Loucy (cell line): ENCODE data around the gene ANAPC15.

Source experiments
- H2AFZ ChIP-seq: fragments of 200-600 bp; sonication (generic); 2 replicates; pipeline ENCODE4 v1.6.0; 2016; ENCODE audit warnings: antibody characterized with exemption, mild to moderate bottlenecking, low read length, moderate library complexity
- H3F3A ChIP-seq: fragments of 200-600 bp; 2 replicates; pipeline ENCODE4 v1.6.0; 2016; ENCODE audit warnings: antibody characterized with exemption, low read depth, mild to moderate bottlenecking
- H3K27me3 ChIP-seq: fragments of 200-600 bp; sonication (generic); 2 replicates; pipeline ENCODE4 v1.6.1; 2014; ENCODE audit warnings: low read length, mild to moderate bottlenecking; ENCODE audit not compliant: insufficient read depth, poor library complexity, severe bottlenecking
- H3K36me3 ChIP-seq: fragments of 200-600 bp; sonication (generic); 2 replicates; pipeline ENCODE4 v1.6.1; 2016; ENCODE audit warnings: low read length; ENCODE audit not compliant: insufficient read depth
- H3K4me1 ChIP-seq: fragments of 200-600 bp; sonication (generic); 2 replicates; pipeline ENCODE4 v1.5.1; 2014; ENCODE audit warnings: low read length, mild to moderate bottlenecking; ENCODE audit not compliant: insufficient read depth, poor library complexity, severe bottlenecking
- H3K4me2 ChIP-seq: fragments of 200-600 bp; sonication (generic); 2 replicates; pipeline ENCODE4 v1.6.0; 2014; ENCODE audit warnings: antibody characterized with exemption, low read length, low read depth, mild to moderate bottlenecking; ENCODE audit not compliant: poor library complexity, severe bottlenecking
- H3K4me3 ChIP-seq: fragments of 200-600 bp; sonication (generic); 2 replicates; pipeline ENCODE4 v1.5.1; 2014; ENCODE audit warnings: low read length, mild to moderate bottlenecking, mixed read lengths; ENCODE audit not compliant: poor library complexity, severe bottlenecking
- H3K79me2 ChIP-seq: fragments of 200-600 bp; sonication (generic); 2 replicates; pipeline ENCODE4 v1.6.1; 2014; ENCODE audit warnings: low read length; ENCODE audit not compliant: insufficient read depth
- H3K9ac ChIP-seq: fragments of 200-600 bp; sonication (generic); 2 replicates; pipeline ENCODE4 v1.6.0; 2014; ENCODE audit warnings: mild to moderate bottlenecking, low read depth, low read length, moderate library complexity; ENCODE audit not compliant: poor library complexity, severe bottlenecking
- H3K9me2 ChIP-seq: fragments of 200-600 bp; sonication (generic); replicated peaks from 2 replicates; pipeline ENCODE4 v1.6.1; 2016; ENCODE audit warnings: low read depth, low read length, mixed read lengths
- H3K9me3 ChIP-seq: fragments of 200-600 bp; sonication (generic); 2 replicates; pipeline ENCODE4 v1.6.1; 2014; ENCODE audit warnings: mild to moderate bottlenecking, antibody characterized with exemption, low read length, low read depth; ENCODE audit not compliant: insufficient read depth
- H4K20me1 ChIP-seq: fragments of 200-600 bp; sonication (generic); 2 replicates; pipeline ENCODE4 v1.6.0; 2014; ENCODE audit warnings: antibody characterized with exemption, low read length, mild to moderate bottlenecking; ENCODE audit not compliant: insufficient read depth, poor library complexity, severe bottlenecking
- EZH2phosphoT487 ChIP-seq: fragments of 200-600 bp; IDR thresholded peaks from 2 replicates; pipeline ENCODE4 v1.6.1; 2018; ENCODE audit warnings: antibody characterized with exemption, mild to moderate bottlenecking, moderate library complexity, borderline replicate concordance
- TF ChIP-seq, protein P1 (sequence below): fragments of 200-600 bp; sonication (generic); conservative IDR thresholded peaks from 2 replicates; pipeline ENCODE4 v1.5.1; 2014; ENCODE audit warnings: mild to moderate bottlenecking, antibody characterized with exemption, low read length

ANAPC15 gene

DNA sequence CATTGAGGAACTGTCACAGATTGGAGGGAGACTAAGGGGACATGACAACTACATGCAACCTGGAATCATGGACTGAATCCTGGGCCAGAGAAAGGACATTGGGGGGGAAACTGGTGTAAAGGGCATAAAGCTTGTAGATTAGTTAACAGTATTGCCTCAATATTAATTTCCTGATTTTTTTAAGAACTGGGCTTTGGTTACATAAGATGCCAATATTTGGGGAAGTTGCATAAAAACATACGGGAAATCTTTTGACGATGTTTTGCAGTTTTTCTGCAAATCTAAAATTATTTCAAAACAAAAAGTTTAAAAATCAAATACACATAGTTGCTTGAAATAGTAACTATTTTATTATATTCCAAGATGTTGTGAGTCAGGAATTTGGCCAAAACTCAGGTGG is 20.2 kb upstream of the ANAPC15 start:
- Histone ChIP-seq H3K4me1 (no peaks in the 10 kb centered on the region), H3K36me3 (no peaks in the 10 kb centered on the region), H3K79me2 (no peaks in the 10 kb centered on the region), H3K4me3 (no peak overlapping the region), H4K20me1 (no peaks in the 10 kb centered on the region), H3K4me2 (no peak overlapping the region), H3K27me3 (no peaks in the 10 kb centered on the region), H3K9ac (no peak overlapping the region), H3K9me2 (no peaks in the 10 kb centered on the region), H3K9me3 (peaks cover 5% of the 10 kb centered on the region; the same call in 1 of the 2 replicates), H3F3A (no peaks in the 10 kb centered on the region), H2AFZ (no peak overlapping the region)
- TF ChIP-seq EZH2phosphoT487, result no peak
- TF ChIP-seq, protein P1, sequence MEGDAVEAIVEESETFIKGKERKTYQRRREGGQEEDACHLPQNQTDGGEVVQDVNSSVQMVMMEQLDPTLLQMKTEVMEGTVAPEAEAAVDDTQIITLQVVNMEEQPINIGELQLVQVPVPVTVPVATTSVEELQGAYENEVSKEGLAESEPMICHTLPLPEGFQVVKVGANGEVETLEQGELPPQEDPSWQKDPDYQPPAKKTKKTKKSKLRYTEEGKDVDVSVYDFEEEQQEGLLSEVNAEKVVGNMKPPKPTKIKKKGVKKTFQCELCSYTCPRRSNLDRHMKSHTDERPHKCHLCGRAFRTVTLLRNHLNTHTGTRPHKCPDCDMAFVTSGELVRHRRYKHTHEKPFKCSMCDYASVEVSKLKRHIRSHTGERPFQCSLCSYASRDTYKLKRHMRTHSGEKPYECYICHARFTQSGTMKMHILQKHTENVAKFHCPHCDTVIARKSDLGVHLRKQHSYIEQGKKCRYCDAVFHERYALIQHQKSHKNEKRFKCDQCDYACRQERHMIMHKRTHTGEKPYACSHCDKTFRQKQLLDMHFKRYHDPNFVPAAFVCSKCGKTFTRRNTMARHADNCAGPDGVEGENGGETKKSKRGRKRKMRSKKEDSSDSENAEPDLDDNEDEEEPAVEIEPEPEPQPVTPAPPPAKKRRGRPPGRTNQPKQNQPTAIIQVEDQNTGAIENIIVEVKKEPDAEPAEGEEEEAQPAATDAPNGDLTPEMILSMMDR, result no peak

- no peaks in the 10 kb centered on the region for H3K4me1 ChIP-seq
- H3K36me3 ChIP-seq, result no peaks in the 10 kb centered on the region
- H3K9ac ChIP-seq, result no peak overlapping the region
- no peak overlapping the region for H3K4me2 ChIP-seq
- H3K9me2 ChIP-seq, result no peaks in the 10 kb centered on the region
- no peaks in the 10 kb centered on the region for H3K27me3 ChIP-seq
- no peaks in the 10 kb centered on the region for H4K20me1 ChIP-seq
- H2AFZ ChIP-seq, result no peak overlapping the region
- no peaks in the 10 kb centered on the region for H3F3A ChIP-seq
- peaks cover 14% of the 10 kb centered on the region; the same call in 1 of the 2 replicates for H3K9me3 ChIP-seq
- TF ChIP-seq, protein P1, result no peak
- TF ChIP-seq EZH2phosphoT487, result no peak
- no peak overlapping the region for H3K4me3 ChIP-seq
- H3K79me2 ChIP-seq, result no peaks in the 10 kb centered on the region
These were observed 16.9 kb upstream of the ANAPC15 start for GRCh38 chr11:72129381-72129780.

DNA sequence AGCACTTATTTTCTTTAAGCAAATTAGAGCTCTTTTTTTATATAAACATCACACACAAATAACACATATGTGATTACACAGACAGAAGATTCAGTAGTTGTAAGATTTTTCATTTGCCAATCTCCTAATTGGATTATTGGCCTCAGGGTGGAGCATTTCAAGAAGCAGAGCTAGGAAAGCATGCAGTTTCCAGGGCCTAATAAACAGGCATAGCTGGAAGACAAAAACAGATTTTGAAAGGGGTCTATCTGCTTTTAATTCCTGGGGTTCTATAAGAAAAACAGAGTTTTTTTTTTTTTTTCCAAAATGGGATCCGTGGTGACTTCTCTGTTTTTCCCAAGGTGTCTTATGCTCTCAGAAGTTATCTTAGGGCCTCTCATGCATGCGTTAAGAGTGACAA is 15.4 kb upstream of the ANAPC15 start:
- no peaks in the 10 kb centered on the region for H3K36me3 ChIP-seq
- TF ChIP-seq, protein P1, result no peak
- TF ChIP-seq EZH2phosphoT487, result no peak
- H3K9me2 ChIP-seq, result no peaks in the 10 kb centered on the region
- no peak overlapping the region for H3K4me3 ChIP-seq
- no peaks in the 10 kb centered on the region for H3K4me1 ChIP-seq
- H3K9me3 ChIP-seq, result peaks cover 14% of the 10 kb centered on the region; the same call in 1 of the 2 replicates
- no peaks in the 10 kb centered on the region for H3F3A ChIP-seq
- no peak overlapping the region for H3K9ac ChIP-seq
- H3K79me2 ChIP-seq, result no peaks in the 10 kb centered on the region
- no peak overlapping the region for H3K4me2 ChIP-seq
- no peaks in the 10 kb centered on the region for H3K27me3 ChIP-seq
- H4K20me1 ChIP-seq, result no peaks in the 10 kb centered on the region
- no peak overlapping the region for H2AFZ ChIP-seq
